BJ (cell line): Measurements from ENCODE around the gene ARSJ. TPM values are rescaled to one million over a fixed set of nuclear protein-coding genes. Genes with fewer than 3 reads are reported as not detected.
"Not testable (repeated sequence)": the region's sequence is repeated elsewhere in the genome, so short reads cannot be mapped to it uniquely, and the experiment has no call there.

Experiments
- CTCF ChIA-PET: fragments of 350-600 bp; formaldehyde crosslinking; extraction: SDS; loops from one replicate; lab custom pipeline; 2021; ENCODE audit warnings: antibody characterized with exemption, inconsistent platforms; lab: Yijun Ruan, JAX
- POLR2A ChIA-PET: fragments of 300-600 bp; sonication (Branson Sonifier 250); formaldehyde crosslinking; extraction: SDS; loops from one replicate; lab custom pipeline; 2021; ENCODE audit warnings: antibody characterized with exemption; lab: Charles Lee
- DNase-seq: peaks from one replicate; pipeline ENCODE4 v3.0.0-alpha.2; 2011; ENCODE audit warnings: low read depth
- H3K27me3 ChIP-seq: 2 replicates; pipeline ENCODE4 v1.6.0; 2011; ENCODE audit warnings: low read length; ENCODE audit not compliant: control insufficient read depth, insufficient read depth
- H3K36me3 ChIP-seq: 2 replicates; pipeline ENCODE4 v1.5.1; 2011; ENCODE audit warnings: low read length; ENCODE audit not compliant: control insufficient read depth, insufficient read depth
- H3K4me3 ChIP-seq: 2 replicates; pipeline ENCODE4 v1.5.1; 2011; ENCODE audit warnings: low read depth, mild to moderate bottlenecking, control low read depth, low read length
- polyA plus RNA-seq: library from polyadenylated mRNA; depleted of rRNA; stranded (reverse); fragments of >200 nt; gene quantifications from 2 replicates; pipeline ENCODE4 v1.2.3, GENCODE V29; 2011
- TF ChIP-seq, protein P1 (sequence below): IDR thresholded peaks from 2 replicates; pipeline ENCODE4 v1.5.1; 2011; ENCODE audit warnings: low read depth, mild to moderate bottlenecking, control low read depth, inconsistent platforms, low read length, moderate library complexity; ENCODE audit not compliant: insufficient read depth

Gene ARSJ
- polyA plus RNA-seq, 1 experiment, result 18.4 TPM

DNA sequence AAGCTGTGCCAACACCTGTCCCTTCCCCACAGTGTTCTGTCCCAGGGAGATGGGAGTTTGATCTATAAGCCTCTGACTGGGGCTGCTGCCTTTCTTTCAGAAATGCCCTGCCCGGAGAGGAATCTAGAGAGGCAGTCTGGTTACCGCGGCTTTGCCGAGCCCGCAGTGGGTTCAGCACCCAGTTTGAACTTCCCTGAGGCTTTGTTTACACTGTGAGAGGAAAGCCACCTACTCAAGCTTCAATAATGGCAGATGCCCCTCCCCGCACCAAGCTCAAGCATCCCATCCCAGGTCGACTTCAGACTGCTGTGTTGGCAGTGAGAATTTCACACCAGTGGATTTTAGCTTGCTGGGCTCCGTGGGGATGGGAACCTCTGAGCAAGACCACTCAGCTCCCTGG lies 33.3 kb upstream of the ARSJ start:
- ChIA-PET POLR2A (no interaction called here), CTCF (interaction anchor here (0.9 to 1.1 kb wide), 2 partner anchors 11 to 59 kb away, joined by 3 to 4 read pairs; no protein-coding TSS in a partner anchor)
- H3K4me3 ChIP-seq, result no peak overlapping the region
- no peaks in the 10 kb centered on the region for H3K36me3 ChIP-seq
- DNase-seq, result no peak
- H3K27me3 ChIP-seq, result no peaks in the 10 kb centered on the region
- TF ChIP-seq, protein P1, sequence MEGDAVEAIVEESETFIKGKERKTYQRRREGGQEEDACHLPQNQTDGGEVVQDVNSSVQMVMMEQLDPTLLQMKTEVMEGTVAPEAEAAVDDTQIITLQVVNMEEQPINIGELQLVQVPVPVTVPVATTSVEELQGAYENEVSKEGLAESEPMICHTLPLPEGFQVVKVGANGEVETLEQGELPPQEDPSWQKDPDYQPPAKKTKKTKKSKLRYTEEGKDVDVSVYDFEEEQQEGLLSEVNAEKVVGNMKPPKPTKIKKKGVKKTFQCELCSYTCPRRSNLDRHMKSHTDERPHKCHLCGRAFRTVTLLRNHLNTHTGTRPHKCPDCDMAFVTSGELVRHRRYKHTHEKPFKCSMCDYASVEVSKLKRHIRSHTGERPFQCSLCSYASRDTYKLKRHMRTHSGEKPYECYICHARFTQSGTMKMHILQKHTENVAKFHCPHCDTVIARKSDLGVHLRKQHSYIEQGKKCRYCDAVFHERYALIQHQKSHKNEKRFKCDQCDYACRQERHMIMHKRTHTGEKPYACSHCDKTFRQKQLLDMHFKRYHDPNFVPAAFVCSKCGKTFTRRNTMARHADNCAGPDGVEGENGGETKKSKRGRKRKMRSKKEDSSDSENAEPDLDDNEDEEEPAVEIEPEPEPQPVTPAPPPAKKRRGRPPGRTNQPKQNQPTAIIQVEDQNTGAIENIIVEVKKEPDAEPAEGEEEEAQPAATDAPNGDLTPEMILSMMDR, result no peak

DNA sequence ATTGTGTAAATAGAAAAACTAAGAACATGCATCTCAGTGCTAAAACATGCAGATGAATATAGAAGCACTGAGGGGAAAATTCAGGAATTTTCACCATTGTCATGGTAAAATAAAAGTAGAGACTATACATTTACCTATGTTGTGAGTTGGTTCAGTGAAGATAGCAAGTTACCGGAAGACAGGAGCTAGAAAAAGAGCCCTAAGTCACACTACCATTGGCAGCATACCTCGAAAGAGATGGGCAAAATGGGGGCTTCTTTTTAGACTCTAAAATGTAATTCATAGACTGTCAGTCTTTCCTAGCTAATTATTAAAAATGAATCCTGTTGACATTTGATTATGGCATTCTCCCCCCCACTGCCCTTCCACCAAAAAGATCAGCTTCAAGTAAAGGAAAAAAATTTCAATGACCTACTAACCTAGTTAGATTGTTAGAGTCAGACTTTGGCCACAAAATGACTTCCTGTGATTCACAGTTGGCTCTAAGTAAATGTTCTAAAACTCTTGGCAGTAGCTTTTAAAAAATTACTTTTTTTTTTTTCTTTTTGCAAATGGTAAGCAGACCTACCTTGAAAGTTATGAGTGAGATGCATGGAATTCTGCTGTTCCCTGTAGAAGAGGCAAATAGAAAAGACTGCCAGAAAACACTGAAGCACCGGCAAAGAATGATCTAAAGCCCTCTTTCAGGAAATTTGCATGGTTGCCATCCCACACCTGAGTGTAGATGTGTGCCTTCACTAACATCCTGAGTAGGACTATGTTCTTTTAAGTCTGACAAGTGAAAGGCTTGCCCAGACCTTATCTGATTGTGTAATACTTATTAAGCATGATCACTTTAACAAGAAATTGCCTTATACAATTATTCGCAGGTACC lies 26.4 kb upstream of the ARSJ start:
- Histone ChIP-seq H3K27me3 (no peaks in the 10 kb centered on the region), H3K36me3 (no peaks in the 10 kb centered on the region), H3K4me3 (no peak overlapping the region)
- ChIA-PET CTCF (no interaction called here), POLR2A (interaction anchor here (0.6 kb wide), 1 partner anchor 245 kb away, joined by 5 read pairs; no protein-coding TSS in a partner anchor)
- no peak for DNase-seq
- TF ChIP-seq, protein P1, result no peak

DNA sequence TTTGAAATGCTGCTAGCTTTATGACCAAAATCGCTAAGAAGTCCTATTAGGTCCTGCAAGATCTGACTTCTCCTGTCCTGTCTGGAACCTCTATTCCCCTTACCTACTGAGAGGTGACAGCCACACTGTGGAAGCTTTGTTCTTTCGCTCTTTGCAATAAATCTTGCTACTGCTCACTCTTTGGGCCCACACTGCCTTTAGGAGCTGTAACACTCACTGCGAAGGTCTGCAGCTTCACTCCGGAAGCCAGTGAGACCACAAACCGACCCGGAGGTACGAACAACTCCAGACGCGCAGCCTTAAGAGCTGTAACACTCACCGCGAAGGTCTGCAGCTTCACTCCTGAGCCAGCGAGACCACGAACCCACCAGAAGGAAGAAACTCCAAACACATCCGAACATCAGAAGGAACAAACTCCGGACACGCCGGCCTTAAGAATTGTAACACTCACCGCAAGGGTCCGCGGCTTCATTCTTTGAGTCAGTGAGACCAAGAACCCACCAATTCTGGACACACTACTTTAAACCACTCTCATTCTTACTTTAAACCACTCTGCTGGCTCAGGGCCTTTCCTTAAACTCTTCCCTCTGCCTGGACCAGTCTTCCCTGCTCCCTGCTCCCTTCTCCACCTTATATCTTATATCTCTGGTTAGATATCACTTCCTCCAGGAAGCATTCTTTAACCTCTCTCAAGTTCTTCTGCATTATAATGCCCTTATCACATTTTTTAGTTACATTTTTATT lies 25.2 kb upstream of the ARSJ start:
- H3K27me3 ChIP-seq, H3K4me3 ChIP-seq, POLR2A ChIA-PET, DNase-seq, H3K36me3 ChIP-seq: not testable (repeated sequence)
- CTCF ChIA-PET, result interaction anchor here (1.0 kb wide), 1 partner anchor 457 kb away, joined by 4 read pairs; no protein-coding TSS in a partner anchor

DNA sequence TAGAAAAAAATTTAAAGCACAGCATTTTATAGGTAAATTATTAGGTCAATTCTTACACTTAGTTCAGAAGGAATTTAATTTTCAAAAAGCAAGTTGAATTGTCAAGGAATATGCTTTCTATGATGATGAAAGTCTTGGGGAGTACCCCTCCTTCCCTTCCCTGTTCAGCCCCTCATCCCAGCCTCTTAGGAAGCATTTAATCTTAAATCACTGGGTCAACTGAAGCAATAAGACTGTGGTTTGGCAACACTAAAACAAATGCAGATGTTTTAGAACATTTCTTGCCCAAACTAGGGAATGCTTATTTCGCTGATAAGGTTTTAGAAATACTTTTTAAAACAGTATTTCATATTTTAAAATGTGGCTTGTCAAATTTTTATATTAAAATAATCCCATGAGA lies 19.1 kb upstream of the ARSJ start:
- CTCF ChIA-PET, result no interaction called here
- no peak overlapping the region for H3K4me3 ChIP-seq
- TF ChIP-seq, protein P1, result no peak
- no peaks in the 10 kb centered on the region for H3K27me3 ChIP-seq
- POLR2A ChIA-PET, result no interaction called here
- no peaks in the 10 kb centered on the region for H3K36me3 ChIP-seq
- DNase-seq, result no peak

DNA sequence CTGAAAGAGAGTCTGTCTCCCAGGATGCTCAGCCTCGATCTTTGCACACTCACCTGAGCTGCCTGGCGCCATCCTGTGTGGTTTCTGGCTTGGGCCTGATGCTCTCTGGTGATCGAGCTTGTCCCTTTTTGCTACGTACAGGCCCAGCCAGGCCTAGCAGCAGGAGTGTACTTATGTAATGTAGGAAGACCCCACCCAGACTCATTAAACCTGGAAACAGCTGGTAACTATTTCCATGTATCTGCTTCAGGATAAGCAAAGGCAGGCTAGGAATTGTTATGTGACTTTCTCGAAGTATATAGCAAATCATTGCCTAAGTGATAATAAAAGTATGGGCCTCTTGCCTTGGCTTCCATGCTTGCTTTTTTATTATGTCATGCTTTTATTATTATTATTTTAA lies 18.6 kb upstream of the ARSJ start:
- TF ChIP-seq, protein P1, result no peak
- Histone ChIP-seq H3K36me3 (no peaks in the 10 kb centered on the region), H3K27me3 (no peaks in the 10 kb centered on the region), H3K4me3 (no peak overlapping the region)
- ChIA-PET CTCF (no interaction called here), POLR2A (no interaction called here)
- DNase-seq, result no peak
